GM10266 (cell line): Measurements from ENCODE around the gene CCDC33.
A peak's percentile ranks its signal among the peaks of the same experiment; 100 is the strongest.

Experiments used
- DNase-seq: peaks from one replicate; pipeline ENCODE4 v3.0.0; 2012; ENCODE audit errors: extremely low spot score
- TF ChIP-seq, protein P1 (sequence below): IDR thresholded peaks from 2 replicates; pipeline ENCODE4 v1.5.1; 2012; ENCODE audit warnings: mild to moderate bottlenecking, low read depth; ENCODE audit not compliant: control insufficient read depth, insufficient read depth; ENCODE audit errors: missing control alignments

Gene CCDC33

GRCh38 chr15:74208901-74209559 lies 27.1 kb upstream of the CCDC33 start:
- TF ChIP-seq, protein P1, sequence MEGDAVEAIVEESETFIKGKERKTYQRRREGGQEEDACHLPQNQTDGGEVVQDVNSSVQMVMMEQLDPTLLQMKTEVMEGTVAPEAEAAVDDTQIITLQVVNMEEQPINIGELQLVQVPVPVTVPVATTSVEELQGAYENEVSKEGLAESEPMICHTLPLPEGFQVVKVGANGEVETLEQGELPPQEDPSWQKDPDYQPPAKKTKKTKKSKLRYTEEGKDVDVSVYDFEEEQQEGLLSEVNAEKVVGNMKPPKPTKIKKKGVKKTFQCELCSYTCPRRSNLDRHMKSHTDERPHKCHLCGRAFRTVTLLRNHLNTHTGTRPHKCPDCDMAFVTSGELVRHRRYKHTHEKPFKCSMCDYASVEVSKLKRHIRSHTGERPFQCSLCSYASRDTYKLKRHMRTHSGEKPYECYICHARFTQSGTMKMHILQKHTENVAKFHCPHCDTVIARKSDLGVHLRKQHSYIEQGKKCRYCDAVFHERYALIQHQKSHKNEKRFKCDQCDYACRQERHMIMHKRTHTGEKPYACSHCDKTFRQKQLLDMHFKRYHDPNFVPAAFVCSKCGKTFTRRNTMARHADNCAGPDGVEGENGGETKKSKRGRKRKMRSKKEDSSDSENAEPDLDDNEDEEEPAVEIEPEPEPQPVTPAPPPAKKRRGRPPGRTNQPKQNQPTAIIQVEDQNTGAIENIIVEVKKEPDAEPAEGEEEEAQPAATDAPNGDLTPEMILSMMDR: no peak
- no peak for DNase-seq

- DNase-seq: no peak
- TF ChIP-seq, protein P1: no peak
Measured at GRCh38 chr15:74209560-74209958, 26.6 kb upstream of the CCDC33 start.

GRCh38 chr15:74209997-74210671 lies 26.0 kb upstream of the CCDC33 start:
- TF ChIP-seq, protein P1: no peak
- DNase-seq: no peak

GRCh38 chr15:74210729-74211128 lies 25.4 kb upstream of the CCDC33 start:
- no peak for DNase-seq
- TF ChIP-seq, protein P1: no peak

DNA sequence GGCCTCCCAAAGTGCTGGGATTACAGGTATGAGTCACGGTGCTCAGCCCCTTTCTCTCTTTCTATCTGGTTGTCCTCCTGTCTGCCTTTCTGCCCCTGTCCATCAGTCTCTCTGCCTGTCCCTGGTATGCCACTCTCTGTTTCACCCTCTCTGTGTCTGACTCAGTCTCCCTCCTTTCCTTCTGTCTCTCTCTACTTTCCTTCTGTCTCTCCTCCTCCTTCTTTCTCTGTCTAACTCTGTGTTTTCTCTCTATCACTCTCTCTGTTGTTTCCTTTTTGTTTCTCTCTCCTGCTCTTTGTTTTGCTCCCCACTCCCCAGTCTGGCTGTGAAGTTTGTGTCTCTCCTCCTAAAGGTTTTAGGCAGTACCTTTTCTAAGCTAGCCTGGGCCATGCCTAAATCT lies 24.5 kb upstream of the CCDC33 start:
- DNase-seq: no peak
- TF ChIP-seq, protein P1: no peak

DNA sequence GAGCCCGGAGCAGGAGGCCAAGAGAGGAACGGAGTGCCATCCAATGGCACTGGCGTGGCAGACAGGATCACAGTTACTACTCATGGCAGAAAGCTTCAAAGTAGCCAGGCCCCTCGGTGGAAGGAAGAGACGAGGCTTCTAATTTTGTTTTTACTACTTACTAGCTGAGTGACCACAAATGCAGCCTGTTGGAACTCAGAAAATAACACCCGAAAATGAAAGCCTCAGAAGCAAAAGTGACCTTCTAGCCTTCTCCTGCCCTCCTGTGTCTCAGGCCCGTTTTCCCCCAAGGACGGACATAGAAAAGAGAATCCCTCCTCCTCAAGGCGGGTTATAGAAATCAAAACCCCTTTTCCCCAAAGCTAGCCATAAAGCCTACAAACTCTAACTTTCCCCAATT lies 23.6 kb upstream of the CCDC33 start:
- TF ChIP-seq, protein P1: no peak

DNA sequence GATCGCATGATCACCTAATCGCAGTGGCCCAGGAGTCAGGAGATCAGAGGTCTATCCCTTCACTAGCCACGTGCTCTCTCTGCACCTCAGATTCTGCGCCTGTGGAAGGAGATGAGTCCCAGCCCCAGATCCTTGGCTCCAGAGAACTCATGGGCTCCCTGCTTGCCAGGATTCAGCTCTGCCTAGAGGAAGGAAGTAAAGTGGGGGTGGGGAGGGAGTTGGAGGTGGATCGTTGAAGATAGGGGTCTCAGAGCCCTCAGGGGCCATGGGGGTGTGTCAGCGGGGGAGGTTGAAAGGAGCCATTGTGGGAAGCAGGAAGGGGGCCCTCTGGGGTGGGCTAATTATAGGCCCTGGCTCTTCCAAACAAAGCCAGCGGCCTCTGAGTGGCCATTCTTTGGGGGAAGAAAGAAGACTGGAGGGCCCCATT lies 22.3 kb upstream of the CCDC33 start:
- DNase-seq: no peak
- TF ChIP-seq, protein P1: no peak

More for the DNA sequence above, 23.6 kb upstream of the CCDC33 start:
- DNase-seq: peak; percentile 55
